ENCODE measurements around the gene PDE3A.

Gene PDE3A

GRCh38 chr12:20443792-20444191 lies 75.5 kb downstream of the PDE3A start:
- H3K4me2 ChIP-seq (ENCODE audit: low read depth, low read length, poor library complexity, severe bottlenecking): no peak overlapping the region
- no peaks in the 10 kb centered on the region for H3K36me3 ChIP-seq (ENCODE audit: insufficient read depth, low read length)
- H2AFZ ChIP-seq (ENCODE audit: low read length): no peak overlapping the region
- no peak for TF ChIP-seq EZH2phosphoT487 (IDR thresholded peaks at IDR 0.05; ENCODE audit: borderline replicate concordance)
- TF ChIP-seq CTCF (conservative IDR thresholded peaks at IDR 0.05; ENCODE audit: low read length): no peak
- no peaks in the 10 kb centered on the region for H3K4me1 ChIP-seq (ENCODE audit: insufficient read depth, low read length, poor library complexity, severe bottlenecking)
- H4K20me1 ChIP-seq (ENCODE audit: insufficient read depth, low read length, poor library complexity, severe bottlenecking): no peaks in the 10 kb centered on the region
- H3K79me2 ChIP-seq (ENCODE audit: insufficient read depth, low read length): no peaks in the 10 kb centered on the region
- H3K27me3 ChIP-seq (ENCODE audit: insufficient read depth, low read length, poor library complexity, severe bottlenecking): no peaks in the 10 kb centered on the region
- no peak overlapping the region for H3K4me3 ChIP-seq (ENCODE audit: low read length, poor library complexity, severe bottlenecking)
- no peaks in the 10 kb centered on the region for H3F3A ChIP-seq (ENCODE audit: low read depth)
- no peak overlapping the region for H3K9ac ChIP-seq (ENCODE audit: low read depth, low read length, poor library complexity, severe bottlenecking)
- no peaks in the 10 kb centered on the region for H3K9me3 ChIP-seq (ENCODE audit: insufficient read depth, low read depth, low read length)
- no peaks in the 10 kb centered on the region for H3K9me2 ChIP-seq (replicated peaks; ENCODE audit: low read depth, low read length)

- Histone ChIP-seq H3K4me3 (ENCODE audit: low read length, poor library complexity, severe bottlenecking) (no peak overlapping the region), H3K27me3 (ENCODE audit: insufficient read depth, low read length, poor library complexity, severe bottlenecking) (no peaks in the 10 kb centered on the region), H3K79me2 (ENCODE audit: insufficient read depth, low read length) (no peaks in the 10 kb centered on the region), H3K9me3 (ENCODE audit: insufficient read depth, low read depth, low read length) (no peaks in the 10 kb centered on the region), H3F3A (ENCODE audit: low read depth) (no peaks in the 10 kb centered on the region), H3K4me1 (ENCODE audit: insufficient read depth, low read length, poor library complexity, severe bottlenecking) (no peaks in the 10 kb centered on the region), H4K20me1 (ENCODE audit: insufficient read depth, low read length, poor library complexity, severe bottlenecking) (no peaks in the 10 kb centered on the region), H3K4me2 (ENCODE audit: low read depth, low read length, poor library complexity, severe bottlenecking) (no peak overlapping the region), H2AFZ (ENCODE audit: low read length) (no peak overlapping the region), H3K9me2 (replicated peaks; ENCODE audit: low read depth, low read length) (no peaks in the 10 kb centered on the region), H3K9ac (ENCODE audit: low read depth, low read length, poor library complexity, severe bottlenecking) (no peak overlapping the region), H3K36me3 (ENCODE audit: insufficient read depth, low read length) (no peaks in the 10 kb centered on the region)
- TF ChIP-seq CTCF (conservative IDR thresholded peaks at IDR 0.05; ENCODE audit: low read length) (no peak), EZH2phosphoT487 (IDR thresholded peaks at IDR 0.05; ENCODE audit: borderline replicate concordance) (no peak)
Measured at GRCh38 chr12:20444595-20445170, 76.3 kb downstream of the PDE3A start.

DNA sequence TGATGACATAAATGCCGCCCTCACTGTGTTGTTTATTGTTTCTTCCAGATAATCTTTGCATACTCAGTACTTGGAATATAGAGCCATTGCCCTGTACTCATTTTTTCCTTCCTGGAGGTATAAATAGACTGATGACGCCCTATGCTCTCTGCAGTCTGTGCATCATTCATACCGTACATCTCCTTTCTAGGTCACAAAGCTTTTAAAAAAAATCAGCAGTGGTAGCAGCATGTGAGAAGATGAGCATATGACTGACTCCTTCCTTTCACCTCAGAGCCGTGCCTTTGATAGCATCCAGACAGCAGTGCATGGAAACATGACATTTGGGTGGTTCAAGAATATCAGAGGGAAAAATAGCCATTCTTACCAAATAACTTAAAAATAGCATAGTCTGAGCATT lies 77.3 kb downstream of the PDE3A start:
- H3K4me2 ChIP-seq (ENCODE audit: low read depth, low read length, poor library complexity, severe bottlenecking): no peak overlapping the region
- H3K9me2 ChIP-seq (replicated peaks; ENCODE audit: low read depth, low read length): no peaks in the 10 kb centered on the region
- no peaks in the 10 kb centered on the region for H3K27me3 ChIP-seq (ENCODE audit: insufficient read depth, low read length, poor library complexity, severe bottlenecking)
- TF ChIP-seq EZH2phosphoT487 (IDR thresholded peaks at IDR 0.05; ENCODE audit: borderline replicate concordance) (no peak), CTCF (conservative IDR thresholded peaks at IDR 0.05; ENCODE audit: low read length) (no peak)
- H3K4me1 ChIP-seq (ENCODE audit: insufficient read depth, low read length, poor library complexity, severe bottlenecking): no peaks in the 10 kb centered on the region
- H3K9ac ChIP-seq (ENCODE audit: low read depth, low read length, poor library complexity, severe bottlenecking): no peak overlapping the region
- H3K4me3 ChIP-seq (ENCODE audit: low read length, poor library complexity, severe bottlenecking): no peak overlapping the region
- H3K36me3 ChIP-seq (ENCODE audit: insufficient read depth, low read length): no peaks in the 10 kb centered on the region
- H2AFZ ChIP-seq (ENCODE audit: low read length): no peak overlapping the region
- H3K9me3 ChIP-seq (ENCODE audit: insufficient read depth, low read depth, low read length): no peaks in the 10 kb centered on the region
- no peaks in the 10 kb centered on the region for H3F3A ChIP-seq (ENCODE audit: low read depth)
- no peaks in the 10 kb centered on the region for H4K20me1 ChIP-seq (ENCODE audit: insufficient read depth, low read length, poor library complexity, severe bottlenecking)
- no peaks in the 10 kb centered on the region for H3K79me2 ChIP-seq (ENCODE audit: insufficient read depth, low read length)

All from Loucy (cell line).